Nephron progenitor cell (in vitro differentiated cells): ENCODE measurements around the gene CALD1.

Experiments used
- DNase-seq: peaks from one replicate; pipeline ENCODE4 v3.0.0; 2021
- H3K27ac Mint-ChIP-seq: 2 replicates; pipeline ENCODE4 v1.8.0; 2021; ENCODE audit warnings: mild to moderate bottlenecking, moderate library complexity, mixed read lengths
- H3K27me3 Mint-ChIP-seq: 2 replicates; pipeline ENCODE4 v1.8.0; 2021; ENCODE audit warnings: mild to moderate bottlenecking, low read depth, mixed read lengths; ENCODE audit not compliant: poor library complexity
- H3K36me3 Mint-ChIP-seq: 2 replicates; pipeline ENCODE4 v1.8.0; 2021; ENCODE audit warnings: low read depth, mixed read lengths
- H3K4me1 Mint-ChIP-seq: 2 replicates; pipeline ENCODE4 v1.8.0; 2021; ENCODE audit warnings: mixed read lengths
- H3K4me3 Mint-ChIP-seq: 2 replicates; pipeline ENCODE4 v1.8.0; 2021; ENCODE audit warnings: mild to moderate bottlenecking, moderate library complexity, mixed read lengths
- H3K9me3 Mint-ChIP-seq: 2 replicates; pipeline ENCODE4 v1.8.0; 2021; ENCODE audit warnings: mild to moderate bottlenecking, moderate library complexity, mixed read lengths
- TF ChIP-seq, protein P1 (sequence below): fragments of 200-600 bp; sonication (generic); IDR thresholded peaks from 2 replicates; pipeline ENCODE4 v1.5.0; 2021; ENCODE audit warnings: antibody characterized with exemption

The CALD1 gene

DNA sequence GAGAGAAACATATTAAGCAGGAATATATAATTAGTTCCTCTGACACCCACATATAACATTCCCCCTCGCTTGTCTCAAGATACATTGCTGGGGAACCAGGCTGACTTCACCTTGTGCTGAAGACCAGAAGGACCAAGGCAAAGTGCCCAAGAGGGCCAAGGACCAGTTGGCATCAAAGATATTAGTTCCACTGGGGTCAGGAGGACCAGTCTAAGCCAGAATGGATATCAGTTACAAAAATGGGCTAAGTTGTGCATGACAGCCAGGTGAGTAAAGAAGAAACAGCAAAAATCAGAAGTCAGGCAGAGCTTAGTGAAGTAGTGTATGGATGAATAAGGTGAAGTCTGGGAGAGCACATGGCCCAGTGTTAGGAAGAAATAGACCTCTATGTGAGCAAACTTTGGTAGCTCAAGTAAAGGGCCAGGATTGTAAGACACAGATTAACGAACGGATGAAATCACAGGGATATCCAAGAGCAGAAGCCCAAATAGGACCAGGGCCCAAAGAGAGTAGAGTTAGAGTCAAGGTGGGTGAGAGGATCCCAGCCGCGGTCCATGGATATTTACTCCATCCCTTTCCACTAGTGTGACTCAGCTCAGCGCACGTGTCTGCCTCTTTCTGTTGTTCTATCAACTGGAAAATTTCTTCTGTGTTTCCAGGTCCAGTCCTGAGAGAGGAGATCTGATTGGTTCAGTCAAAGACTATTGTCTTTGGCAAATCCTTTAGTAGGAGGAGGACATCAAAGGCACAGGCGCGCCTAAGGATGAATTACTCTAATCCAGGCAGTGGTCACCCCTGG lies 5.0 kb downstream of the CALD1 start:
- Mint-ChIP-seq H3K9me3 (no peaks in the 10 kb centered on the region), H3K36me3 (peaks cover 5% of the 10 kb centered on the region), H3K4me3 (no peak overlapping the region), H3K27me3 (no peaks in the 10 kb centered on the region), H3K4me1 (peaks cover 22% of the 10 kb centered on the region), H3K27ac (no peak overlapping the region)
- DNase-seq: no peak
- TF ChIP-seq, protein P1, sequence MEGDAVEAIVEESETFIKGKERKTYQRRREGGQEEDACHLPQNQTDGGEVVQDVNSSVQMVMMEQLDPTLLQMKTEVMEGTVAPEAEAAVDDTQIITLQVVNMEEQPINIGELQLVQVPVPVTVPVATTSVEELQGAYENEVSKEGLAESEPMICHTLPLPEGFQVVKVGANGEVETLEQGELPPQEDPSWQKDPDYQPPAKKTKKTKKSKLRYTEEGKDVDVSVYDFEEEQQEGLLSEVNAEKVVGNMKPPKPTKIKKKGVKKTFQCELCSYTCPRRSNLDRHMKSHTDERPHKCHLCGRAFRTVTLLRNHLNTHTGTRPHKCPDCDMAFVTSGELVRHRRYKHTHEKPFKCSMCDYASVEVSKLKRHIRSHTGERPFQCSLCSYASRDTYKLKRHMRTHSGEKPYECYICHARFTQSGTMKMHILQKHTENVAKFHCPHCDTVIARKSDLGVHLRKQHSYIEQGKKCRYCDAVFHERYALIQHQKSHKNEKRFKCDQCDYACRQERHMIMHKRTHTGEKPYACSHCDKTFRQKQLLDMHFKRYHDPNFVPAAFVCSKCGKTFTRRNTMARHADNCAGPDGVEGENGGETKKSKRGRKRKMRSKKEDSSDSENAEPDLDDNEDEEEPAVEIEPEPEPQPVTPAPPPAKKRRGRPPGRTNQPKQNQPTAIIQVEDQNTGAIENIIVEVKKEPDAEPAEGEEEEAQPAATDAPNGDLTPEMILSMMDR: no peak

- Mint-ChIP-seq H3K9me3 (no peaks in the 10 kb centered on the region), H3K4me3 (no peak overlapping the region), H3K27ac (no peak overlapping the region), H3K4me1 (peaks cover 19% of the 10 kb centered on the region), H3K27me3 (no peaks in the 10 kb centered on the region), H3K36me3 (peaks cover 5% of the 10 kb centered on the region)
- TF ChIP-seq, protein P1: no peak
- DNase-seq: no peak
Measured at GRCh38 chr7:134785842-134786241, 6.4 kb downstream of the CALD1 start.

- Mint-ChIP-seq H3K4me1 (peaks cover 12% of the 10 kb centered on the region), H3K27ac (no peak overlapping the region)
Measured at GRCh38 chr7:134787064-134787463, 7.6 kb downstream of the CALD1 start.

DNA sequence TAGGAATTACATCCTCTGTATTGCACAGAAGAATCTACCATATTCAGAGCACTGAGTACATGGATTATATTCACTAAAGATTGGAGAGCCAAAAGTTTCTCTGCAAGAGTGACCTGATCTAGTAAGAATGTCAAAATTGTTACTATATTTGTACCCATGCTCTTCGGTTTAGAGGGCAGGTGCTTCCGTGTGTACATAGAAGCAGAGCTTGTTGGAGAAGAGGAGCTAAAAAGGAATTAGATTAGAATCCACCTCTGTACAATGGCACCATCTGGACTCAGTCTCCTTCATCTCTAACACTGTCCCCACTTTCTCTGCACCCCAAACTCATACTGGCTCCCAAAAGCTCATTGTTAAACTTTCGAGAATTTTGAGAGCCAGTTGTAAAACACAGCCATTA lies 8.3 kb downstream of the CALD1 start:
- Mint-ChIP-seq H3K9me3 (peaks cover 11% of the 10 kb centered on the region), H3K36me3 (peaks cover 15% of the 10 kb centered on the region), H3K27ac (no peak overlapping the region), H3K27me3 (no peaks in the 10 kb centered on the region), H3K4me3 (no peak overlapping the region), H3K4me1 (peaks cover 12% of the 10 kb centered on the region)
- TF ChIP-seq, protein P1: no peak
- DNase-seq: no peak

More at GRCh38 chr7:134787064-134787463, 7.6 kb downstream of the CALD1 start:
- Mint-ChIP-seq H3K4me3 (no peak overlapping the region), H3K9me3 (peaks cover 11% of the 10 kb centered on the region), H3K27me3 (no peaks in the 10 kb centered on the region), H3K36me3 (peaks cover 14% of the 10 kb centered on the region)
- no peak for DNase-seq
- TF ChIP-seq, protein P1: no peak

DNA sequence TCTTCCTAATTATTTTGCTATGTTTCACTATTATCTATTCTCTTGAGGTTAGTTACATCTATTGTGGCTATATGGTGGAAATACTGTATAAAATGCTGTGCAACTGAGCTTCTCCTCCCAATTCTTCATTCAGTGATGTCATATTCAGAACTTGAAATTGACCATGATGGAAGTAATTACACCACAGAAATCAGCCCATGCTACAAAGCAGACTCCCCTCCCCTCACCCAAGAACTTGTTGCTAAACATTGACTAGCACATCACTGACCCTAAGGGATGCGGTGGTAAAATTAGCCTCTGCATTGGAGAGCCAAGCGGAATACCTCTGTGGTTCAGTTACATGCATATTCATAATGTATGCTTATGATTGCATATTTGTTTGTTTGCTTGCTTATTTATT lies 8.8 kb downstream of the CALD1 start:
- Mint-ChIP-seq H3K4me1 (peaks cover 12% of the 10 kb centered on the region), H3K27ac (no peak overlapping the region)

More for the DNA sequence above, 8.8 kb downstream of the CALD1 start:
- Mint-ChIP-seq H3K4me3 (no peak overlapping the region), H3K36me3 (peaks cover 19% of the 10 kb centered on the region), H3K9me3 (peaks cover 13% of the 10 kb centered on the region), H3K27me3 (peaks cover 3% of the 10 kb centered on the region)
- TF ChIP-seq, protein P1: no peak
- no peak for DNase-seq
